DOHH2 (cell line): ENCODE data around the gene SUN2.

Experiments
- H3F3A ChIP-seq: fragments of 200-600 bp; sonication (generic), shearing (Covaris generic); 2 replicates; pipeline ENCODE4 v1.6.0; 2016; ENCODE audit warnings: antibody characterized with exemption, mild to moderate bottlenecking; ENCODE audit not compliant: control insufficient read depth, insufficient read depth
- H3K27ac ChIP-seq: fragments of 200-600 bp; sonication (generic); 2 replicates; pipeline ENCODE4 v1.5.1; 2014; ENCODE audit warnings: low read depth, mild to moderate bottlenecking, low read length, moderate library complexity
- H3K27me3 ChIP-seq: fragments of 200-600 bp; sonication (generic); 2 replicates; pipeline ENCODE4 v1.6.1; 2014; ENCODE audit warnings: mild to moderate bottlenecking, low read length, mixed read lengths; ENCODE audit not compliant: control insufficient read depth
- H3K36me3 ChIP-seq: fragments of 200-600 bp; sonication (generic); 2 replicates; pipeline ENCODE4 v1.6.1; 2014; ENCODE audit warnings: mild to moderate bottlenecking, low read length, moderate library complexity, mixed read lengths; ENCODE audit not compliant: control insufficient read depth
- H3K4me1 ChIP-seq: fragments of 200-600 bp; sonication (generic); 2 replicates; pipeline ENCODE4 v1.6.1; 2014; ENCODE audit warnings: mild to moderate bottlenecking, low read length, mixed read lengths; ENCODE audit not compliant: control insufficient read depth
- H3K4me2 ChIP-seq: fragments of 200-600 bp; sonication (generic); 2 replicates; pipeline ENCODE4 v1.6.0; 2014; ENCODE audit warnings: mild to moderate bottlenecking, low read length, moderate library complexity
- H3K4me3 ChIP-seq: fragments of 200-600 bp; sonication (generic); 2 replicates; pipeline ENCODE4 v1.5.1; 2014; ENCODE audit warnings: mild to moderate bottlenecking, low read length, mixed read lengths
- H3K79me2 ChIP-seq: fragments of 200-600 bp; sonication (generic); 2 replicates; pipeline ENCODE4 v1.6.1; 2014; ENCODE audit warnings: mild to moderate bottlenecking, low read length, mixed read lengths; ENCODE audit not compliant: control insufficient read depth
- H3K9me2 ChIP-seq: fragments of 200-600 bp; sonication (generic); replicated peaks from 2 replicates; pipeline ENCODE4 v1.6.1; 2014; ENCODE audit warnings: mild to moderate bottlenecking, low read length, mixed read lengths; ENCODE audit not compliant: control insufficient read depth
- H3K9me3 ChIP-seq: fragments of 200-600 bp; sonication (generic); 2 replicates; pipeline ENCODE4 v1.6.1; 2014; ENCODE audit warnings: antibody characterized with exemption, low read length, mixed read lengths; ENCODE audit not compliant: control insufficient read depth, insufficient read depth
- H4K20me1 ChIP-seq: fragments of 200-600 bp; sonication (generic); 2 replicates; pipeline ENCODE4 v1.6.0; 2014; ENCODE audit warnings: low read depth, mild to moderate bottlenecking, antibody characterized with exemption, low read length, moderate library complexity; ENCODE audit not compliant: control insufficient read depth, insufficient read depth
- CTCF ChIP-seq: fragments of 200-600 bp; sonication (generic); IDR thresholded peaks from one replicate; pipeline ENCODE4 v1.5.1; 2014; ENCODE audit warnings: antibody characterized with exemption, mild to moderate bottlenecking, low read depth, low read length; ENCODE audit not compliant: poor library complexity, severe bottlenecking
- EZH2phosphoT487 ChIP-seq: fragments of 200-600 bp; sonication (generic); IDR thresholded peaks from 2 replicates; pipeline ENCODE4 v1.6.1; 2017; ENCODE audit warnings: borderline replicate concordance, mild to moderate bottlenecking, antibody characterized with exemption, low read length, moderate library complexity, mixed read lengths

The SUN2 gene

DNA sequence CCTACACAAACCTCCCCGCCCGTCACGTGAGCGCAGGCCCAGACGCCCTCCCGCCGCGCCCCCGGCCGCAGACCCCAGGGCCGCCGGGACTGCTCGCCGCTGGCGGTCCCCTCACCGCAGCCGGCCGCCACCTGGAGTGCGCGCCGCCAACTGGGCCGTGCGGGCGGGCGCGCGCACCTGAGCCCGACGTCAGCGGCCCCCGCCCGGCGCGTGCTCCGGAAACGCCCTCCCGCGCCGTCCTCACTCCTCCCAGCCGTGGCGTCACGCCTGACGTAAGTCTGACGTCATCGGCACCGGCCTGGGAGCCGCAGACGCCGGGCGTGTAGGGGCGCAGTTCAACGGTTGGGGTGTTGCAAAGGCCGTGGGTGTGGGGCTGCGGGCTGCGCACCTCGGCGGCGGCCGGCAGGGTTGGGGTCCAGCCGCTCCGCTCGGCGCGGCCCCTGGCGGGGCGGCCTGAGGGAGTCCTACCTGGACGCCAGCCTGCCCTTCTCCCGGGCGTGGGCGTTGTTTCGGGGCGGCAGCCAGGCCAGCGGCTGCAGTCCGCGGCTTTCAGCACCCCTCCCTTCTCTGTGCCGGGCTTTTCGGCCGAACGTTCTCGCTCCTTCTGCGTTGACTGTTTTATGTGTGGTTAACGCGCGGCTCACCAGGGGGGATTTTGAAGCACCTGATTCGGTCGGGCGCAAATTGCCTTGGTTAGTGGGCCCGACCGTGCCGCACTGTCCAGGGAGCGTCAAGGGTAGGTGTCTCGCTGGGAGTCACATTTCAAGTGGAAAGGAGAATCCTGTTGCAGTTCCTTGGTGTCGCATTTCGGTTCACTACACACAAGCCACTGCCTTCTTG is 54.8 kb downstream of the SUN2 start, which contains the start of gene JOSD1:
JOSD1 (minus strand) TSS at position 155 of the 840 bp plus-strand sequence. CDS start 956 bp downstream, outside the sequence.
- H3K4me1 ChIP-seq, result peaks cover 66% of the 10 kb centered on the region
- peaks cover 59% of the 10 kb centered on the region for H3K79me2 ChIP-seq
- H4K20me1 ChIP-seq, result peaks cover 10% of the 10 kb centered on the region; the same call in 1 of the 2 replicates
- no peaks in the 10 kb centered on the region for H3K9me2 ChIP-seq
- peaks cover 16% of the 10 kb centered on the region for H3F3A ChIP-seq
- peak within 1 kb of the TSS; percentile 93 for H3K4me2 ChIP-seq
- no peak for TF ChIP-seq EZH2phosphoT487
- peak; percentile 14 for TF ChIP-seq CTCF
- peaks cover 43% of the 10 kb centered on the region for H3K36me3 ChIP-seq
- H3K4me3 ChIP-seq, result peak within 1 kb of the TSS; percentile 98
- no peaks in the 10 kb centered on the region for H3K9me3 ChIP-seq
- peak within 1 kb of the TSS; percentile 76 for H3K27ac ChIP-seq
- no peaks in the 10 kb centered on the region for H3K27me3 ChIP-seq

DNA sequence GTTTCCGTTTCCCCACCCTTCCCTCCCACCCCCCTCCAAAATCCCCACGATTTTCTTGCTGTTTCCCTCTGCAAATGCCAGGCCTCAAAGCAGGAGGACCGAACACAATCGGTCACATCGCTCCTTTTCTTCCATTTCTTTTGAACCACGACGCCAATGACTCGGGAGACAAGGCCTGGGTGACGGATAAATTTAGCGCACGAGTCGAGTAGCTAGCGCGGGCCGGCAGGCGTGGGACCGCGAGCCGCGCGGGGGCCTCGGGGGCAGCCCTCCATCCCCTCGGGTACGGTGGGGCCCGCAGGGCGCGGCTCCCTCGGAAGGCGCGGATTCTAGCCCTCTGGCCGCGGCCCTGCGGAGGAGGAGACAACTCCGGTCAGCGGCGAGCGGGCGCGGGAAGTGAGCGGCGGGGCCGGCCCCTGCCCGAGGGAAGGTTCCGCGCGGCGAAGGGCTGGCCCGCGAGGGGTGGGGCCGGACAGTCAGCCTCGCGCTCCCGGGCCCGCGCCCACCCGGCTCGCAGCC is 55.5 kb downstream of the SUN2 start:
- Histone ChIP-seq H3K36me3 (peaks cover 45% of the 10 kb centered on the region), H3K9me2 (no peaks in the 10 kb centered on the region), H3K4me3 (peak overlapping the region; percentile 98), H3K4me1 (peaks cover 66% of the 10 kb centered on the region), H3K9me3 (no peaks in the 10 kb centered on the region), H4K20me1 (peaks cover 10% of the 10 kb centered on the region; the same call in 1 of the 2 replicates), H3K79me2 (peaks cover 63% of the 10 kb centered on the region), H3F3A (peaks cover 16% of the 10 kb centered on the region), H3K27ac (peak overlapping the region; percentile 49), H3K27me3 (no peaks in the 10 kb centered on the region), H3K4me2 (peak overlapping the region; percentile 93)
- TF ChIP-seq EZH2phosphoT487 (no peak), CTCF (no peak)

DNA sequence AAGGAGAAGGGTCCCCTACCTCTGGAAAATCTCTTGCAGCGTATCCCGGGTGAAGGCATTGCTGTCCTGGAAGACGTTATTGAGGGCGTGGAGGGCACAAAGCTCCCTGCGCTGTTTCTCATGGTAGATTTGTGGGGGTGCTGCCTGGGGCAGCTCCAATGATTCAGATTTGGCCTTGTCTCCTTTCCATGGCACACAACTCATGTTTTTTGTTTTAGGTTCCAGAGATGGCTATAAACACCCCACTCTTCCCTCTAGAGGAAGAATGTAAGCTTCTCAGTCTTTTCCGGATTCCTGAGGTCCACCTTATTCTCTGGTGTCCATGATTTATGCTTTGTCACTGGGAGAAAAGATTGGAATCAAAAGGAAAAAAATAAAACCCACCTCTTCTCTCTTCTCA is 56.0 kb downstream of the SUN2 start:
- peaks cover 10% of the 10 kb centered on the region; the same call in 1 of the 2 replicates for H4K20me1 ChIP-seq
- no peaks in the 10 kb centered on the region for H3K9me2 ChIP-seq
- H3K36me3 ChIP-seq, result peaks cover 45% of the 10 kb centered on the region
- H3K4me1 ChIP-seq, result peaks cover 64% of the 10 kb centered on the region
- TF ChIP-seq CTCF, result no peak
- TF ChIP-seq EZH2phosphoT487, result no peak
- peak overlapping the region; percentile 98 for H3K4me3 ChIP-seq
- no peaks in the 10 kb centered on the region for H3K9me3 ChIP-seq
- no peak overlapping the region; the same call in 1 of the 2 replicates for H3K27ac ChIP-seq
- peak overlapping the region; percentile 93 for H3K4me2 ChIP-seq
- H3K79me2 ChIP-seq, result peaks cover 69% of the 10 kb centered on the region
- peaks cover 16% of the 10 kb centered on the region for H3F3A ChIP-seq
- H3K27me3 ChIP-seq, result no peaks in the 10 kb centered on the region
